Liver (tissue), 3 donors: Measurements from ENCODE around the gene PDLIM1.
A peak's percentile ranks its signal among the peaks of the same experiment; 100 is the strongest.

Source experiments
- ATF3 ChIP-seq: IDR thresholded peaks from 2 replicates; pipeline ENCODE4 v1.6.1; 2016; ENCODE audit warnings: antibody characterized with exemption
- CTCF ChIP-seq: fragments of 150-350 bp; IDR thresholded peaks from 2 replicates; pipeline ENCODE4 v1.5.1; 2017; ENCODE audit warnings: improper control_type of control experiment, low read depth, low read length; ENCODE audit not compliant: missing input control
- EGR1 ChIP-seq, 2 donors: IDR thresholded peaks; 2 replicates each; pipeline ENCODE4 v1.6.1; 2016 to 2018; ENCODE audit warnings: antibody characterized with exemption in 2 of 2, low read depth in 2 of 2
- FOXA2 ChIP-seq: IDR thresholded peaks from 2 replicates; pipeline ENCODE4 v1.6.1; 2016; ENCODE audit warnings: antibody characterized with exemption
- GABPA ChIP-seq, 2 donors: IDR thresholded peaks in 1 of 2; conservative IDR thresholded peaks in 1 of 2; 2 replicates each; pipeline ENCODE4 v1.6.1; 2016; ENCODE audit warnings: antibody characterized with exemption in 2 of 2, mild to moderate bottlenecking in 1 of 2, moderate library complexity in 1 of 2
- JUND ChIP-seq, 2 donors: IDR thresholded peaks; 2 replicates each; pipeline ENCODE4 v1.6.1; 2016; ENCODE audit warnings: antibody characterized with exemption in 2 of 2
- MAX ChIP-seq: IDR thresholded peaks from 2 replicates; pipeline ENCODE4 v1.6.1; 2016; ENCODE audit warnings: antibody characterized with exemption
- RAD21 ChIP-seq, 2 donors: IDR thresholded peaks; 2 replicates each; pipeline ENCODE4 v1.6.1; 2016; ENCODE audit warnings: antibody characterized with exemption in 2 of 2, mild to moderate bottlenecking in 2 of 2
- REST ChIP-seq: IDR thresholded peaks from 2 replicates; pipeline ENCODE4 v1.6.1; 2016; ENCODE audit warnings: antibody characterized with exemption, mild to moderate bottlenecking
- RXRA ChIP-seq, 2 donors: IDR thresholded peaks; 2 replicates each; pipeline ENCODE4 v1.6.1; 2017 to 2018; ENCODE audit warnings: antibody characterized with exemption in 2 of 2, mild to moderate bottlenecking in 1 of 2
- SP1 ChIP-seq: IDR thresholded peaks from 2 replicates; pipeline ENCODE4 v1.6.1; 2018; ENCODE audit warnings: antibody characterized with exemption, mild to moderate bottlenecking
- TAF1 ChIP-seq: conservative IDR thresholded peaks from 2 replicates; pipeline ENCODE4 v1.6.1; 2016; ENCODE audit warnings: antibody characterized with exemption, mild to moderate bottlenecking
- YY1 ChIP-seq: IDR thresholded peaks from 2 replicates; pipeline ENCODE4 v1.6.1; 2016; ENCODE audit warnings: antibody characterized with exemption, mild to moderate bottlenecking
- donor health status: healthy.
- donor health status: healthy.

GRCh38 chr10:95247200-95247880 is 43.5 kb downstream of the PDLIM1 start:
- TF ChIP-seq CTCF (no peak), EGR1 (IDR thresholded peaks at IDR 0.05; ENCODE audit: low read depth in 2 of 2) (no peak), RAD21 (IDR thresholded peaks at IDR 0.05) (no peak), SP1 (no peak), ATF3 (no peak), JUND (IDR thresholded peaks at IDR 0.05) (peak in 1 of 2 donors; percentile 9), TAF1 (no peak), REST (no peak), GABPA (IDR thresholded peaks at IDR 0.05 in 1 of 2, conservative IDR thresholded peaks at IDR 0.05 in 1 of 2) (no peak), MAX (no peak), FOXA2 (no peak), YY1 (no peak), RXRA (IDR thresholded peaks at IDR 0.05) (no peak)
